ENCODE measurements around the gene CTAGE9.
"Not testable (repeated sequence)": the region's sequence is repeated elsewhere in the genome, so short reads cannot be mapped to it uniquely, and the experiment has no call there.

Gene CTAGE9, protein sequence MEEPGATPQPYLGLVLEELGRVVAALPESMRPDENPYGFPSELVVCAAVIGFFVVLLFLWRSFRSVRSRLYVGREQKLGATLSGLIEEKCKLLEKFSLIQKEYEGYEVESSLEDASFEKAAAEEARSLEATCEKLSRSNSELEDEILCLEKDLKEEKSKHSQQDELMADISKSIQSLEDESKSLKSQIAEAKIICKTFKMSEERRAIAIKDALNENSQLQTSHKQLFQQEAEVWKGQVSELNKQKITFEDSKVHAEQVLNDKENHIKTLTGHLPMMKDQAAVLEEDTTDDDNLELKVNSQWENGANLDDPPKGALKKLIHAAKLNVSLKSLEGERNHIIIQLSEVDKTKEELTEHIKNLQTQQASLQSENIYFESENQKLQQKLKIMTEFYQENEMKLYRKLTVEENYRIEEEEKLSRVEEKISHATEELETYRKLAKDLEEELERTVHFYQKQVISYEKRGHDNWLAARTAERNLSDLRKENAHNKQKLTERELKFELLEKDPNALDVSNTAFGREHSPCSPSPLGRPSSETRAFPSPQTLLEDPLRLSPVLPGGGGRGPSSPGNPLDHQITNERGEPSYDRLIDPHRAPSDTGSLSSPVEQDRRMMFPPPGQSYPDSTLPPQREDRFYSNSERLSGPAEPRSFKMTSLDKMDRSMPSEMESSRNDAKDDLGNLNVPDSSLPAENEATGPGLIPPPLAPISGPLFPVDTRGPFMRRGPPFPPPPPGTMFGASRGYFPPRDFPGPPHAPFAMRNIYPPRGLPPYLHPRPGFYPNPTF

DNA sequence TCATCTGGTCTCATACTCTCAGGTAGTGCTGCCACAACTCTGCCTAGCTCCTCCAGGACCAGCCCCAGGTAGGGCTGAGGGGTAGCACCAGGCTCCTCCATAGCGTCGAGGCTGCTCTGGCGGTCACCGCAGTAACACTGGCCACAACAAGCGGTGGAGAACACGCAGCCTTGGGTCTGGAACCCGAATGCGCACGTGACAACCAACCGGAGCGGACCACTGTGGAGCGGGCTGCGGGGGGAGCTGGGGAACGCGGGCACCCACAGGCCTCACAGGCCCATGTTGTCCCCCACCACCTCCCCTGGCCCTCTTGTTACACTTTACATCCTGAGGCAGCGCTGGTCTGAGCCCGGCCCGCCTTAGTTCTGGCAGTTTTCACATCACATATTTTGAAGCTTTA lies at the start of gene CTAGE9:
CTAGE9 (minus strand) TSS at position 101 of the 400 bp plus-strand sequence; CDS start at position 101, 0 bp downstream.
- not testable (repeated sequence) for H3K9ac ChIP-seq (ENCODE audit: low read length); H3K36me3 ChIP-seq (ENCODE audit: control insufficient read depth, insufficient read depth, low read length); H3K4me3 ChIP-seq (ENCODE audit: low read length); H3K4me1 ChIP-seq (ENCODE audit: control insufficient read depth, insufficient read depth, low read length); H3K9me3 ChIP-seq (ENCODE audit: control insufficient read depth, low read length); H3K27me3 ChIP-seq (ENCODE audit: control insufficient read depth, insufficient read depth, low read length)

DNA sequence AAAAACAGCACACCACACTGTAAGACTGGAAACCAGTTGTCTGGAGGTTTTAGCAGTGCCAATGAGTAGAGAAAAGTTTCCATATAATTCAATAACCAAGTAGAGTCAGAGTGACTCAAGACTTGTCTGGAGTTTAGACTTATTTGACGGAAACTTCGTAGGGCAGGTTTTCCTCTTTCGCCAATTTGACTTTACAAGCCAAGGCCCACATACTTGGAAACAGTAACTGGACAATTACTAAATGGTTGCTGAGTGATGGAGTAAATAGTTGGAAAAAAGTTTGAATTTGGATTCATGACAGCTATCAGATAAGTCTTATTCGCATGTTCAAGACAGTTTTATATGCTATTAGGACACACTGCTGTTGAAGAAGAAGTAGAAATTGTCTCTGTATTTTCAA lies 48.1 kb upstream of the CTAGE9 start:
- Histone ChIP-seq H3K9me3 (ENCODE audit: control insufficient read depth, low read length) (no peaks in the 10 kb centered on the region), H3K9ac (ENCODE audit: low read length) (no peak overlapping the region), H3K27me3 (ENCODE audit: control insufficient read depth, insufficient read depth, low read length) (no peaks in the 10 kb centered on the region), H3K4me1 (ENCODE audit: control insufficient read depth, insufficient read depth, low read length) (no peaks in the 10 kb centered on the region), H3K4me3 (ENCODE audit: low read length) (no peak overlapping the region), H3K36me3 (ENCODE audit: control insufficient read depth, insufficient read depth, low read length) (no peaks in the 10 kb centered on the region)

DNA sequence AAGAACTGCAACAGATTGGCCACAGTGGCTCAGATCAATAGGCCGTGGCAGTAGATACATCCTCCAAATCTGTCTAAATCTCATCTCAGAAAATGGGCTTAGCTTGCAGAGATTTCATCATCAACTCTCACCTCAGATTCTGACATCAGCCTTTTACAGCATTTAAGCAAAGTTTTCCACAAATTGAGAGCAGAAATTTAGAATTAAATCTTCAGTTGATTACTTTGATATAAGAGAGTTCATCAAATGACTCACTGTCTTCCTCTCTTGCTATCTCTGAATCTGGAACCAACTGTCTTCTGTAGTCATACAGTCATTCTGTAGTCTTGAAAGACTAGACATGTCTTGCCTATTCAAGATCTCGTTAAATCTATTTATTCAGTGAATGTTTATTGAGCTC lies 45.2 kb upstream of the CTAGE9 start:
- no peak overlapping the region for H3K9ac ChIP-seq (ENCODE audit: low read length)
- H3K36me3 ChIP-seq (ENCODE audit: control insufficient read depth, insufficient read depth, low read length) = no peaks in the 10 kb centered on the region
- no peaks in the 10 kb centered on the region for H3K9me3 ChIP-seq (ENCODE audit: control insufficient read depth, low read length)
- H3K4me1 ChIP-seq (ENCODE audit: control insufficient read depth, insufficient read depth, low read length) = no peaks in the 10 kb centered on the region
- no peak overlapping the region for H3K4me3 ChIP-seq (ENCODE audit: low read length)
- no peaks in the 10 kb centered on the region for H3K27me3 ChIP-seq (ENCODE audit: control insufficient read depth, insufficient read depth, low read length)

DNA sequence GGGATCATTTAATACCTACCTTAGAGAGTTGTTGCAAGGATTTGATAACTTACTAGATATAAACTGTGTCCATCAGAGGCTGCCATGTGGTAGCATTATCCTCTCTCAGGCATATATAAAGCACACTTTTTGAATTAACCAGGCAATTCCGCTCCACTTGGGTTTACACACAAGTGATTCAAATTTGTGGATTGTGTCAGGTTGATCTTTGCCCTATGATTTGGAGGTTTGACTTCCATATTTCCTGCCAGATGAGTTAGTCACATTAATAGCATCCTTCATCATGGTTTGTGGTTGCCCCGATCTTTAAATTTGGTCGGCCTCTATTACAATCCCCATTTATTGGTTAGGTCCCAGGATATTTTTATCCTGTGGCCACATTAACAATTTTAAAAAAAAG lies 44.8 kb upstream of the CTAGE9 start:
- H3K9me3 ChIP-seq (ENCODE audit: control insufficient read depth, low read length) = no peaks in the 10 kb centered on the region
- H3K9ac ChIP-seq (ENCODE audit: low read length) = no peak overlapping the region
- H3K4me3 ChIP-seq (ENCODE audit: low read length) = no peak overlapping the region
- H3K27me3 ChIP-seq (ENCODE audit: control insufficient read depth, insufficient read depth, low read length) = no peaks in the 10 kb centered on the region
- no peaks in the 10 kb centered on the region for H3K36me3 ChIP-seq (ENCODE audit: control insufficient read depth, insufficient read depth, low read length)
- H3K4me1 ChIP-seq (ENCODE audit: control insufficient read depth, insufficient read depth, low read length) = no peaks in the 10 kb centered on the region

DNA sequence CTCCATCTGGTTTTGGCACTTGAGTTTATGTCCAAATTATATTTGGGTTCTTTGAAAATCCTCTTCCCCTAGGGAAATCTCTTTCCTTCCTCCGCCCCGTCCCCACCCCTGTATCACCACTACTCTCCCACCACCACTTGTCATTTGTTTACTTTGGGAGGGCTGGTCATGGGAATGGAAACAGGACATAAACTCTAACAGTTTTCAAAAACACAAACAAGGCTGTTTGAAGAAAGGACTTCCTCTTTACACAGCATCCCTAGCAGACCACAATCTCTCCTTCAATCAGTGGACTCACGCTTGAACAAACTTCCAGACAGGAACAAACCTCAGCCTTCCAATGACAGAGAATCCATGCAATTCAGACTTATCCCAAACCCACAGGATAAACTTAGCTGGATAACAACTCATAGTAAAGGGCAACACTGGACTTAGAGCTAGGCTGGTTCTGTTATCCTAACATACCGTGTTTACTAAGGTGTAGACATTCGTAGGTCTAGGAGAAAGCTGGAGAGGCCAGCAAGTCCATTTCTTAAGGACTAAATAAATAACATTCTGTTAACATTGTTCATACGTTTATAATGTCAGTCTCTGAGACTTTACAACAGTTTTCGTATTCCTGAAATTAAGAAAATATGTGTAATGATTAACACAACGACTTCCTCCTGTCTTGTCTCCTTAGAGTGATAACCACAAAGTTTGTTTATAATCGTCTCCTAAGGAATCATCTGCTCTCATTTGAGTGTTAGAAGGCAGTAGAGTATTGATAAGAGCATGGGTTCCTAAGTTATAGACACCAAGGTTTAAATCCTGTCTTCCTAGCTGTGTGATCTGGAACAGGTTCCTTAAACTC lies 44.1 kb upstream of the CTAGE9 start:
- Histone ChIP-seq H3K36me3 (ENCODE audit: control insufficient read depth, insufficient read depth, low read length) (no peaks in the 10 kb centered on the region), H3K4me3 (ENCODE audit: low read length) (no peak overlapping the region), H3K9me3 (ENCODE audit: control insufficient read depth, low read length) (no peaks in the 10 kb centered on the region), H3K9ac (ENCODE audit: low read length) (no peak overlapping the region), H3K4me1 (ENCODE audit: control insufficient read depth, insufficient read depth, low read length) (no peaks in the 10 kb centered on the region), H3K27me3 (ENCODE audit: control insufficient read depth, insufficient read depth, low read length) (no peaks in the 10 kb centered on the region)

DNA sequence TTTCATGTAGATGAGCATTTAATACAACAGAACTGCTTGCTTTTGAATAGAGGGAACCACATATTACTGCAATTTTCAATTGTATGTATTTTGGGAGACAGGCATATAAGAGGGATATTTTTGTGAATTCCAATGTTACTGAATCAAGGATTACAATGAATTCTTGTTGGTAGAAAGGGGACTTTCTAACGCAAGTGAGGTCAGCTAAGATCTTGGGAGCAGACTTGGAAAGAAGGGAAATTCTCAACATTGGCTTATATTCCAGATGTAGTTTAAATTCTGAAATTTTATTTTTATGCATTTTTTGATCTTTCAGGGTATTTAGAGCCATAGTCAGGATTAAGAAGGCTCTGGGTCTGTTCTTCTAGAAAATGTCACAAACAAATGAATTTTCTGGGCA lies 43.3 kb upstream of the CTAGE9 start:
- Histone ChIP-seq H3K9me3 (ENCODE audit: control insufficient read depth, low read length) (no peaks in the 10 kb centered on the region), H3K4me3 (ENCODE audit: low read length) (no peak overlapping the region), H3K27me3 (ENCODE audit: control insufficient read depth, insufficient read depth, low read length) (no peaks in the 10 kb centered on the region), H3K9ac (ENCODE audit: low read length) (no peak overlapping the region), H3K4me1 (ENCODE audit: control insufficient read depth, insufficient read depth, low read length) (no peaks in the 10 kb centered on the region), H3K36me3 (ENCODE audit: control insufficient read depth, insufficient read depth, low read length) (no peaks in the 10 kb centered on the region)

DNA sequence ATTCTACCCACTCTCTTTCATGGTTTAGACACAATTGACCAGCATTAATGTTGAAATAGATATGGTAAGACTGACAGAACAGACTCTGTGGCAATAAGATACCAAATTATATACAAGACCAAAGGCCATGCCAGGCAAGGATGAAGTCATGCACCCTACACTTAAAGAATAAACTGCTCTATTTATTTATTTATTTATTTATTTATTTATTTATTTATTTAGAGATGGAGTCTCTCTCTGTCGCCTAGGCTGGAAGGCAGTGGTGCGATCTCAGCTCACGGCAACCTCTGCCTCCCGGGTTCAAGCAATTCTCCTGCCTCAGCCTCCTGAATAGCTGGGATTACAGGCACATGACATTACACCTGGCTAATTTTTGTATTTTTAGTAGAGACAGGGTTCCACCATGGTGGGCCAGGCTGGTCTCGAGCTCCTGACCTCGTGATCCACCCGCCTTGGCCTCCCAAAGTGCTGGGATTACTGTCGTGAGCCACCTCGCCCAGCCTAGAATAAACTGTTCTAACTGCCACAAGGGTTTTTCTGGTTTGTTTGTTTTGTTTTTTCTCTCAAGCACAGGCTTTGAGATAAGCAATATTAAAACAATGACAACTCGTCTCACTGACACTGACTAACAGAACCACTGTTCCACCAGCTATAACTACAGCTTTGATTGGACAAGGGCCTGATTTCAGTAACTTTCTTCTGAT lies 40.3 kb upstream of the CTAGE9 start:
- H3K36me3 ChIP-seq (ENCODE audit: control insufficient read depth, insufficient read depth, low read length); H3K4me1 ChIP-seq (ENCODE audit: control insufficient read depth, insufficient read depth, low read length); H3K4me3 ChIP-seq (ENCODE audit: low read length); H3K9me3 ChIP-seq (ENCODE audit: control insufficient read depth, low read length); H3K9ac ChIP-seq (ENCODE audit: low read length); H3K27me3 ChIP-seq (ENCODE audit: control insufficient read depth, insufficient read depth, low read length): not testable (repeated sequence)

DNA sequence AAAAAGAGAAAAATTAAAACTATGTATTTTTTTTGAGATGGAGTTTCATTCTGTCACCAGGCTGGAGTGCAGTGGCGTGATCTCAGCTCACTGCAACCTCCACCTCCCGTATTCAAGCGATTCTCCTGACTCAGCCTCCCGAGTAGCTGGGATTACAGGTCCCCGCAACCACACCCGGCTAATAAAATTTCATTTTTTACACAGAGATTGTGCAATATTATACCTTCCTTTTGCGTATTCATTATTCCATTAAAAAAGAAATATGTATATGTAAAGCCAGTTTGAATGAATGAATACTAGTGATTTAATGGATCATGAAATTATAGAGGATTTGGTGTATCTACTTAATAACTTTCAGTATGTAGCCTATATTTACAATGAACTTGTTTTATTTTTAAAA lies 38.2 kb upstream of the CTAGE9 start:
- Histone ChIP-seq H3K9me3 (ENCODE audit: control insufficient read depth, low read length) (no peaks in the 10 kb centered on the region), H3K36me3 (ENCODE audit: control insufficient read depth, insufficient read depth, low read length) (no peaks in the 10 kb centered on the region), H3K4me1 (ENCODE audit: control insufficient read depth, insufficient read depth, low read length) (no peaks in the 10 kb centered on the region), H3K27me3 (ENCODE audit: control insufficient read depth, insufficient read depth, low read length) (no peaks in the 10 kb centered on the region), H3K9ac (ENCODE audit: low read length) (no peak overlapping the region), H3K4me3 (ENCODE audit: low read length) (no peak overlapping the region)

DNA sequence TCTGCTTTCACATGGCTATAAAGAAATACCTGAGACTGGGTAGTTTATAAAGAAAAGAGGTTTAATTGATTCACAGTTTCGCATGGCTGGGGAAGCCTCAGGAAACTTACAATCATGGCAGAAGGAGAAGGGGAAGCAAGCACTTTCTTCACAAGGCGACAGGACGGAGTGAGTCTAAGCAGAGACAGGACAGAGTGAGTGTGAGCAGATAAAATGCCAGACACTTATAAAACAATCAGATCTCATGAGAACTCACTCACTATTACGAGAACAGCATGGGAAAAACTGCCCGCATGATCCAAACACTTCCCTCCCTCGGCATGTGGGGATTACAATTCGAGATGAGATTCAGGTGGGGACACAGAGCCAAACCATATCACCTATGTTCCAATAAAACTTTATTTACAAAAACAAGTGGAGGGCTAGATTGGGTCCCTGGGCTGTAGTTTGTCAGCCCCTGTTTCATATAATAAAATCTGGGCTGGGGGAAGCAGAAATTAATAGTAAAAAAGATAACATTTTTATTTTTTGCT lies 37.1 kb upstream of the CTAGE9 start:
- H3K36me3 ChIP-seq (ENCODE audit: control insufficient read depth, insufficient read depth, low read length) = no peaks in the 10 kb centered on the region
- no peak overlapping the region for H3K4me3 ChIP-seq (ENCODE audit: low read length)
- H3K4me1 ChIP-seq (ENCODE audit: control insufficient read depth, insufficient read depth, low read length) = no peaks in the 10 kb centered on the region
- no peaks in the 10 kb centered on the region for H3K9me3 ChIP-seq (ENCODE audit: control insufficient read depth, low read length)
- no peak overlapping the region for H3K9ac ChIP-seq (ENCODE audit: low read length)
- H3K27me3 ChIP-seq (ENCODE audit: control insufficient read depth, insufficient read depth, low read length) = no peaks in the 10 kb centered on the region

DNA sequence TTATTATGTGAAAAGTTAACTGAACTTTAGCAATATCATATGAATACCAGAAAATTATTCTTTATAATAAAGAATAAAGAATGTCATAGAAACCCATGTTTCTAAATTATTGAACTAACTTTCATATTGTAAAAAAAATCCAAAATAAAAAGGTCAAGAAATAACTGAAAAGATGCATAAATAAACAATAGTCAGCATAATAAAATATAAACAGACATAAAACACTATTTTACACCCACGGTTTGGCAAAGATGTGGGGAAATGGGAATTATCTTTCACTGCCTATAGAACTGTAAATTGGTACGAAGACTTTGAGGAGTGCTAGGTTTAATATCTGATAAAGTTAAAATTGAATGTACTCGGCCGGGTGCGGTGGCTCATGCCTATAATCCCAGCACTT lies 34.7 kb upstream of the CTAGE9 start:
- H3K9ac ChIP-seq (ENCODE audit: low read length) = no peak overlapping the region
- H3K4me1 ChIP-seq (ENCODE audit: control insufficient read depth, insufficient read depth, low read length) = no peaks in the 10 kb centered on the region
- H3K27me3 ChIP-seq (ENCODE audit: control insufficient read depth, insufficient read depth, low read length) = no peaks in the 10 kb centered on the region
- no peak overlapping the region for H3K4me3 ChIP-seq (ENCODE audit: low read length)
- H3K9me3 ChIP-seq (ENCODE audit: control insufficient read depth, low read length) = no peaks in the 10 kb centered on the region
- no peaks in the 10 kb centered on the region for H3K36me3 ChIP-seq (ENCODE audit: control insufficient read depth, insufficient read depth, low read length)

DNA sequence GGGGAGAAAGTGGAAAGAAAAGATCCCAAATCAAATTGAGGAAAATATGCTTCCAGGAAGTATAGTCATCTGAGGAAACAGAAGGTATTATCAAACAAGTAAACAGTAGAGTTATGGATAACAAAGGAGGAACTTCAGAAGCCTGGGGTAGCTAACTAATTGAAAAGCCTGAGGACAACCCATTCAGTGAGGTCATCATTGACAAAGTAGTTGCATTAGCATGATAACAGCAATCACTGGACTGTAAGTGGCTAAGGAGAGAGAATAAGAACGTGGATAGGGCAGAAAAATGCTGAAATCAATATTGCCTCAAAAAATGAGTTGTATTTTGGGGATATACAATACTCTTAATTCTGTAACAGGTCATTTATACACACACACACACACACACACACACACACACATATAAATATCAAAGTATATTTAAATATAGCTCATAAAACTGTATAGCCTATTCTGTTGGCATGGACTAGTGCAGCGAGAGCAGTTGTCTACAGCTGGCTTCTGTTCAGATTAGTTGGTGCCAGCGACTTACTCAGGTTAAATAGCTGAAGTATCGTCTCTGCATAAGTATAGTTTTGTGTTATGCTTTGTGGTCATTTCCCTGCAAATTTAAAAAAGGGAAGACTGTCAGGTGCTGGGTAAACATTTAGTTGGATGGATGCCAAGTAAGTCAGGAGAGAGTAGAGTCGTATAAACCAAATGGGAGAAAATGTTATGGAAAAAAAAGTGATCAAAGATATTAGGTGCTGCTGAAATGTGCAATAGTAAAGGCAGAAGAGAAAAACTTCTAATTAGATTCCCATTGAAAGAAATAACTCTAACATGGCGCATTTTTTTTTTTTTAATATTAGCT lies 33.8 kb upstream of the CTAGE9 start:
- Histone ChIP-seq H3K36me3 (ENCODE audit: control insufficient read depth, insufficient read depth, low read length) (no peaks in the 10 kb centered on the region), H3K9me3 (ENCODE audit: control insufficient read depth, low read length) (no peaks in the 10 kb centered on the region), H3K27me3 (ENCODE audit: control insufficient read depth, insufficient read depth, low read length) (no peaks in the 10 kb centered on the region), H3K4me3 (ENCODE audit: low read length) (no peak overlapping the region), H3K9ac (ENCODE audit: low read length) (no peak overlapping the region), H3K4me1 (ENCODE audit: control insufficient read depth, insufficient read depth, low read length) (no peaks in the 10 kb centered on the region)

Data from mucosa of stomach (tissue), 1 donor.